GM19023 (cell line): ENCODE results near the gene SLC1A1.
"Not testable (repeated sequence)": the region's sequence is repeated elsewhere in the genome, so short reads cannot be mapped to it uniquely, and the experiment has no call there.

Experiments used
- ATAC-seq: cut with Tn5 transposase; IDR thresholded peaks from one replicate; pipeline ENCODE4 v1.9.1; 2021; ENCODE audit warnings: mild to moderate bottlenecking, moderate library complexity; ENCODE audit not compliant: unreplicated experiment

SLC1A1 gene

DNA sequence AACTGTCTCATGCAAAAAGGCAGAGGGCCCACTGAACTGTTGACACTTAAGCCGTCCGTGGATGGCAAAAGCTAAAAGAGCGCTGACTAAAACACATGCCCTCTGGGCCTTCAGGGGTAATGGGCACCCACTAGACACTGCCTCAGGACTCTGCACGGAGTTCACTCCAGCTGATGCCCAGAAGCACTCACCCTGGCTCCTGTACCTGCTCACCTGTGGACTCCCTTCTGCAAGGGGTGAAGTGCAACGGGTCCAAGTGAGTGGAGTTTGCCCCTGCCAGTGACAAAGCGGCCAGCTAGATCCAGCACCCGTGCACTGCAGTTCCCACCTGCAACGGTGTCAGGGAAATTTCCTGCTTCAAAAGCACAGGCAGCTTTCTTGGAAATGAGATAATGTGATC is 50.2 kb downstream of the SLC1A1 start:
- no peak for ATAC-seq

DNA sequence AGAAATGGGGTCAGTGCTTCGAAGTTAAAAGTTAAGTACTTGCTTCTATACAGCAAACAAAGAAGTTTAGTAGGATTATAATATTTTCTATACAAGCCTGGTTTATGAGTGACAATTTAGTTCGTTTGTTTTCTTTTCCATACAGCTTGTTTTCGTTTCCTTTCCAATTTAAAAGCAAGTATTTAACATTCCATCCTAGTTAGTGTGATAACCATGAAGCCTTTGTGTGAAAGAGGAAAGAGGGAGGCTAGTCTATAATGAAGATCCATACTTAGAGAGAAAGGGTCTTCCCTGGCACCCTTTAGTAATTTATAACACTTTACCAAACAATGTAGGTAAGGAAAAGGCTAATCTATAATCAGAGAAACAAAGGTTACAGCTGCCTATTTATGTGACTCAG is 51.0 kb downstream of the SLC1A1 start:
- no peak for ATAC-seq

GRCh38 chr9:4541856-4542255 is 51.6 kb downstream of the SLC1A1 start:
- no peak for ATAC-seq

- ATAC-seq, result not testable (repeated sequence)
Measured at GRCh38 chr9:4544714-4545113, 54.4 kb downstream of the SLC1A1 start.

DNA sequence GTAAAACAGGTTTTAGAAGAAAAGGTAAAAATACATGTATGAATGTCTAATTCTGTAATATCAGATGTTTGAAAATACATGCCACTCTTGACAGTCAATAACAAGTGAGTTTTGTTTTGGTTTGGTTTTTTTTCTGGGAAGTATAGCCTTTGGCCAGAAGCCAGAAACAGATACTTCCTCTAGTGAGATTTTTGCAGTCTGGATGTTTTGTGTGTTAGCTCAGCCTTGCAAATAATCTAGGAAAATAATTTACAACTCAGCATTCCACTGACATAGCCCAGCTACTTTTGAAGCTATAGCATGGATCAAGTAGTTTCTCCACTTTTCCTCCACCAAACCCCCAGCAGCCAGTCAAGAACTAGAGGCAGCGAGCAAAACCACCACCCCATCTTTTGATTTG is 56.7 kb downstream of the SLC1A1 start:
- no peak for ATAC-seq

GRCh38 chr9:4548811-4549725 is 58.8 kb downstream of the SLC1A1 start:
- ATAC-seq, result no peak

DNA sequence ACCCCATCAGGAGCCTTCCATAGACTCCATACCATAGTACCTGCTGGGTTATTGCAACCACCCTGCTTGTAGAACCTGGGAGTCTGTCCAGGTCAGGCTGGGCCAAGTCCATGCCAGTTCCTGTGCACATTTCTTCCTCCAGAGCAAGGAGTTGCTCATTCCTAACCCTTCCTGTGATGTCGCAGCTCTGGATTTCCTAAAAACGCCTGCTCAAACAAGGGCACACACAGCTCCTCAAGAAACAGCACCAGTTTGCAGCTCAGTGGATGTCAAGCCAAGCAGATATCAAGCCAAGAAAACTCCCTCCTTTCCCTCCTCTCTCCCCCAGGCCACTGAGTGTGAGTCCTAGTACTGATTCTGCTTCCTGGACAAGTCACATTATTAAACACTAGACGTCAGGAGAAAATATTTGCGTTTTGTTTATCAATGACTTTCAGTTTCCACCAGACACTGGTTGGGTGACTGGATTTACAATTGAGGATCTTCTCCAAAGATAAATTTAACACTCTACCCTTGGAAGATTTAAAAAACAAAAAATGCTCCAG is 59.6 kb downstream of the SLC1A1 start:
- ATAC-seq, result no peak

DNA sequence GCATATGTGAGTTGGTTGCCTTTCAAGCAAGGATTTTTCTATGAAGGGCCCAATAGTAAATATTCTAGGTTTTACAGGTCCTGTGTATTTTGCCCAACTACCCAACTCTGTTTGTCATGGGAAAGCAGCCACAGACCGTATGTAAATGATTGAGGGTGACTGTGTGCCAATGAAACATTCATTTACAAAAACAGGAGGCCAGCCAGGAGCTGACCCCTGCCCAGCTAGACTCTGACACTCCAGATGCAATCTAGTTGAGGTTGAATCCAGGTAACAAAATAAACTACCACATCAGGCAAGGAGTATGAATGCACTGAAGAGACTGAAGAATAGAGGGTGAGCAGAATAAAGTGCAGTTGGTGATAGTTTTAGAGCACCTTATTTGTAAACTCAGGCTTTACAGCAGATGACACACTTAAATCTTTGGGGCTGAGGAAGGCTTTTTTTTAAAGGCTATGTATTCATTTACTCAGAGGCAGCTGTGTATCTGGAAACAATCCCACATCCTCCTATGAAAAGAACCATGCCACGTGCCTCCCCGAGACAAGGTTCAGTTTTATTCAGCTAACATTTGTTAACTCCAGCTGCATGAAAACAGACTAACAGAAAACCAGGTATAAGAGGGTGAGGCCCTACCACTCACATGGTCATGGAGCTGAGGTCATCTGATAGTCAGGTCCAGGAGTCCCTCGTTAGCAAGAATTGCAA is 60.7 kb downstream of the SLC1A1 start:
- no peak for ATAC-seq

GRCh38 chr9:4553951-4554381 is 63.7 kb downstream of the SLC1A1 start:
- no peak for ATAC-seq

DNA sequence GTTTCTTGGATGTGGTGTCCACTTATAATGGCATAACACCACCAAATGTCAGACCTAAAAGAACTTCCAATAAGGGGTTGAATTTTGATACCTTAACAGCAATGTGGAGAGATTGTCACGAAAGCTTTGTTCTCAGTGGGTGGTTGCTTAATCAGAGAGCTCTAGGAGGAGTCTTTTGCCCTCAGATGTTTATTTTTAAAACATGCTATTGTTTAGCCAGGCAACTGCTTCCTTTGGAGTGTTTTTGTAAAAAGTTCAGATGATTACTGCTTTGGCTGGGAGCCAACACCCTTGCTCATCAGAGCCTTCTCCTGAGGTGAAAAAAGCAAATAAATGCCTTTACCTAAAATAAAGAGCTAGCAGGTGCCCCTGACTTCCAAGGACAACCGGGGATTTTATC is 65.0 kb downstream of the SLC1A1 start:
- ATAC-seq, result no peak

DNA sequence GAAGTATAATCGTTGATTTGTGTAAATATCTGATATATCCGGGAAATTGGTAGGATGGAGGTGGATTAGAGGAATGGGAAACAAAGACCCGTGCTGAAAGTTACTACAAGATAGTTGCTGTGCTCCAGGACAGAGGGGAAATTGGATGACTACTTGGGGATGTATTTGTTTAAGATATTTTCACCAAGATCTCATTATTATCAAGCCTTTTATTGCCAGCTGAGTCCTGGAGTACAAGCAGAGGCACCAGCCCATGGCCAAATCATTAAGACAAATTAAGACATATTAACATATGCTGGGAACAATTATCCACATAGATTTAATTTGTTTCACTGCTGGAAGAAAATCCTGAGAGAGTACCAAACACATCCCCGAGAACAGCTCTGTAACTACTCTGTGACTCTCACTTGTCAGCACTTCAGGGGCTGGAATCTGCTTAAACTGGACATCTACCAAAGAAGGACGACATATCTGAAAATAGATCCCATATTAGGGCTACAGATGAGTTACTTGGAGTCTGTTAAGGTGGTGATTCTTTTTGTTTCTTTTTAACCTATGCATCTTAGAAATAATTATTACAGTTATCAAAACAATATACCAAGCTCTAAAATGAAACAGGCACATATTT is 68.2 kb downstream of the SLC1A1 start:
- no peak for ATAC-seq

DNA sequence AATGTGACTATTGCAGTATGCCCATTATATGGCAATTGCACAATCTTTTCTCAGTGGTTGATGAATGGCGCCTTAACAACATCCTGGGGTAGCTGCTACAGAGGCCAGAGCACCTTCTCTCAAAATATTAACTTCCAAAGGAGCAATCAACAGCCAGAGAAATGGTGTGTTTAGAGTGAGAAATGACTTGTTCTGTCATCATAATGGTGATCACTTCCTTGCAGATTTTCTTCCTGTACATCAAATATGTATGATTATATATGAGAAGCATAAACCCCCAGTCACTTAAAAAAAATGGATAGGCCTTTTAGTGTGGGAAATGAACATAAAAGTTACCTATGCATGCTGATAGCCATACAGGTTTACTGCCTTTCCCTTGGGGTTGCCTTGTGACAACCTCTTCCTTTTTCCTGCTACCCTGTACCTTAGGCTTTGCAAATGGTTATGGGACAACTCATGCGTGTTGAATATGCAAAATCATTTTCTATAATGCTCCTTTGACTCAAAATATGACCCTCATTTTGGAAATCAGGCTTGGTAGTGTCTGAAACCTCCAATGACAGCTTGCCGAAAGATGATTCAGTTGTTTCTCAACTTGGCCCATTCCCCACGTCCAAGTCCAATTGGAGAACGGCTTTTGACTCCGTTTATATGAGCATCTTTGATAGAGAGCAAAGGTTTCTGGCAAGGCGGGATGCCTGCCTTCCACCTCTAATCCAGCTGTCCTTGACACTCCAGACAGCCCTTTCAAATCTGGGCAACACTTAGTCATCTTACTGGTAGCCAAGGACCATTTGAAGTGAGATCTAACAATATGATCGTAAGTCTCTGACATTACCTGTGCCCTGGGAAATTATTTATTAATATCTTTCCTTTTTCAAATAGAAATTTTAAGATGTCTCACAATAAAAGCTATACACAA is 69.3 kb downstream of the SLC1A1 start:
- ATAC-seq, result peak; percentile 83

GRCh38 chr9:4563105-4563504 is 72.8 kb downstream of the SLC1A1 start:
- no peak for ATAC-seq

- no peak for ATAC-seq
Measured at GRCh38 chr9:4566806-4567205, 76.5 kb downstream of the SLC1A1 start.

DNA sequence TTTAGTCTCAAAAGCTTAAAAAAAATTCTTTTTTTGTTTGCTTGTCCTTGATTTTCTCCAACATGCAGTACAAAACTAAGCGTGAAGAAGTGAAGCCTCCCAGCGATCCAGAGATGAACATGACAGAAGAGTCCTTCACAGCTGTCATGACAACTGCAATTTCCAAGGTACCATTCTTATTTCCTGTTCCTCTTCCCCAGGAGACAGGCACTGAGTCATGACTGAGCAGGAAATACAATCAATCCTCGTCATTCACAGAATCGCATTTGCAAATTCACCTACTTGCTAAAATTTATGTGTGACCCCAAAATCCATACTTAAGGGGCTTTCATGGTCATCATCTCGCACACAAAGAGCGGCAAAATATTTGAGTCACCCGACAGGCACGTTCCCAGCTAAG is 77.3 kb downstream of the SLC1A1 start:
- no peak for ATAC-seq

DNA sequence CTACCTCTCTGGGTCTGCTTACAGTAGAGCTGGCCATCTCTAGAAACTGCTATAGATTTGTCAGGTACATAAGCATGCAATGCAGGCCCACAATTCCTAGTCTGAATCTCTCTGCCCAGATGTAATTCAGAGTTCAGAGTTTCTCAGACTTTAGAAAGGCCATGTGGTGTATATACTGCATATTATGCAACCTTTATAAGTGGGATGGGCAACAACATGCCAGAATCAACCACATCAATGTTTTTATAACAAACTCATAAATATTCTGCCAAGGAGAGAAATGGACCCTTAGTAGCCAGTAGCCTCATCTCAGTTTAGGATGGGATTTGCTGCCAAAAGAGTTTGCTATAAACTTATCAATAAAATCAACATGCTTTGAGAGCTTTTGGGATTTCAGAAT is 78.8 kb downstream of the SLC1A1 start:
- no peak for ATAC-seq

- ATAC-seq, result no peak
Measured at GRCh38 chr9:4572184-4572826, 82.0 kb downstream of the SLC1A1 start.

DNA sequence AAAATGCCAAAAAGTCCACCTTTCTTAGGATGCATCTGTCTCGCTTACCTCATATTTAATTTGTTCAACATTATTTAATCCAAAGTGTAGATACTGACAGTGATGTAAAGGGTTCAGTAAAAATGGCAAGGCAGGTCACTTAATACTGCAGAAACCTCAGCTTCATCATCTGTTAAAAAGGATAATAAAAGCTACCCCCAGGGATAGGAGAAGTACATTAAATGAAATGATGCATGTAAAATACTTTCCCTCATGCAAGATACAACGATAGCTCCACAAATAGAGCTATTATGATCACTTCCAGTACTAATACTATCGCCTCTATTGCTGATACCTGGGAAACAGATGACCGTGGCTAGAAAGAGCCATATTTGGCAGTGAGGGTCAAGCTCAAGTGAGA is 82.9 kb downstream of the SLC1A1 start:
- ATAC-seq, result no peak

- ATAC-seq, result no peak
Measured at GRCh38 chr9:4573634-4574389, 83.5 kb downstream of the SLC1A1 start.
